GM13976 (cell line): ENCODE measurements around the gene TMEM221.

ENCODE experiments used
- DNase-seq: peaks from one replicate; pipeline ENCODE4 v3.0.0; 2012; ENCODE audit warnings: low spot score
- CTCF ChIP-seq: IDR thresholded peaks from 2 replicates; pipeline ENCODE4 v1.5.1; 2012; ENCODE audit warnings: borderline replicate concordance, mild to moderate bottlenecking; ENCODE audit not compliant: insufficient read depth; ENCODE audit errors: extremely low read depth, missing control alignments, control extremely low read depth
- in situ Hi-C: fragments of 300-500 bp; cut with MboI; formaldehyde crosslinking; loops from one replicate; pipeline ENCODE4 v1.12.0; 2022; ENCODE audit warnings: low sequenced_read_pairs, mixed read lengths, inconsistent platforms; ENCODE audit not compliant: unreplicated experiment

TMEM221 gene

DNA sequence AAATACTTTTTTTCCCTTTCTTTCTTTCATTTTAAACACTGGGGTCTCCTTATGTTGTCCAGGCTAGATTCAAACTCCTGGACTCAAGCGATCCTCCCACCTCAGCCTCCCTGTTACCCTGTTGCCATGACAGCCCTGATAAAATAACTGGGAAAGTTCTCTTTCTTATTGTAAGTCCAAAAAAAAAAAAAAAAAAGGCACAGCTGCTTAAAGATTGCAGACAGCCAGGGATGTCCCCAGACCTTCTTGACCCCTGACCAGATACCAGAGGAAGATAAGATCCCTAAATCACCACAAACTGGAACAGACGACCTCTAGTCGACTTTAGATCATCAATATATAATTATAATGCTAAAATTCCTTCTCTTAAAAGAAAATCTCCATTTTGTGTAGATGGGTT lies 29.8 kb downstream of the TMEM221 start:
- no peak for TF ChIP-seq CTCF
- no peak for DNase-seq
- in situ Hi-C loops = no loop called here

DNA sequence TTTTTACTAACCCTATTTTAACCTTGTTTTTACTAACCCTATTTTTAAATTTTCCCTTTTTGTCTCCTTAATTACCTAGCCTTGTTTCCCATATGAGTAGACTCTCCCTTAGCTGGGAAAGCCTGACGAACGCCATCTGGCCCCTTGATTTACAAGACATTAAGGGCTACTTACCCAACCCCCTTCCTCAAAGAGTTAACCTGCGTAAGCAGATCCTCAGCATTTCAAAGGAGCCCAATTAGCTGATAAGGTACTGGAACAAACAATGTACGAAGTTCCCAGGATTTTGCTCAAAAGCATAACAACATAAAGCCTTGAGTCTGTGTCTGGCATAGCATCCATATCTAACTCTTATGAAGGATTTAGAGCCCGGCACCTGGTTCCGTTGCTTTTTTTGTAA lies 33.3 kb downstream of the TMEM221 start:
- TF ChIP-seq CTCF = no peak
- no peak for DNase-seq
- in situ Hi-C loops = no loop called here

DNA sequence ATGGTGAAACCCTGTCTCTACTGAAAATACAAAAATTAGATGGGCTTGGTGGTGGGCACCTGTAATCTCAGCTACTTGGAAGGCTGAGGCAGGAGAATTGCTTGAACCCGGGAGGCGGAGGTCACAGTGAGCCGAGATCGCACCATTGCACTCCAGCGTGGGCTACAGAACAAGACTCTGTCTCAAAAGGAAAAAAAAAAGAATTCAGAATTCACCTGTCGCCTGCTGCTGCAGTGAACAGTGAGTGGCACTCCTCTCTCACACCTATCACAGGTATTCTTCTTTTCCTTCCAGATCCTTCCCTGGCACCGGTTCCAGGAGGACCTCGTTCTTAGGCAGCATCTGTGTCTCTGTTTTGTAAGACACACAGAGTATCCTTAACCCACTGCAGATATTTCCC lies 34.4 kb downstream of the TMEM221 start:
- DNase-seq = no peak
- TF ChIP-seq CTCF = no peak
- in situ Hi-C loops = no loop called here

GRCh38 chr19:17411801-17412200 lies 36.7 kb downstream of the TMEM221 start:
- no peak for DNase-seq
- in situ Hi-C loops = no loop called here
- no peak for TF ChIP-seq CTCF

DNA sequence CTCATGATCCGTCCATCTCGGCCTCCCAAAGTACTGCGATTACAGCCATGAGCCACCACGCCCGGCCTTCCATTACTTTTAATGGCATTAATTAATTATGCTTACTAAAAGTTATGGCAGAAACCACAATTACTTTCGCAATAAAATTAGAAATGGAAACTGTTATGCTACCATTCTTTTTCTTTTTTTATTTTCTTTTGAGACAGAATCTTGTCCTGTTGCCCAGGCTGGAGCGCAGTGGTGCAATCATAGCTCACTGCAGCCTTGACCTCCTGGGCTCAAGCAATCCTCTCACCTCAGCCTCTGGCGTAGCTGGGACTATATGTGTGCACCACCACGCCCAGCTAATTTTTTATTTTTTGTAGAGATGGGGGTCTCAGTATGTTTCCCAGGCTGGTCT lies 38.5 kb downstream of the TMEM221 start:
- no peak for DNase-seq
- TF ChIP-seq CTCF = no peak
- in situ Hi-C loops = no loop called here

DNA sequence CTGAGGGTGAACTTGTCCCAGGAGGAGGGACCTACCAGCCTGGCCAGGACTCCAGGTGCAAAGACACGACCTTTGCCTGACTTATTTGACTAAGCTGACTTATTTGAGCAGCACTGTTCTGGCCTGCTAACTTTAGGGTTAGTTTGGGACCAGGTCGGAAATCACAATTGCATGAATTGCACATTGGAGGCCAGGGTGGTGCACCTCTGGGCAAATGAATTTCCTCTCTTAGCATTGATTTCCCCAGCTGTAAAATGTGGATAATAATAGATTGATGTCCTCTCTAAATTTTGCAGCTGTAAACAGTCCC lies 41.6 kb downstream of the TMEM221 start:
- no peak for DNase-seq
- in situ Hi-C loops = no loop called here
- no peak for TF ChIP-seq CTCF
